HepG2 (cell line): Measurements from ENCODE around the gene SCMH1. TPM values are rescaled to one million over a fixed set of nuclear protein-coding genes. Genes with fewer than 3 reads are reported as not detected.

Experiments used
- ATAC-seq: fragments of 200-7000 bp; cut with Tn5 transposase; 3 replicates; pipeline ENCODE4 v1.9.1; 2020; ENCODE audit warnings: mild to moderate bottlenecking, moderate library complexity
- BruUV-seq: library from RNA; stranded (reverse); fragments of 400-500 nt; replicated peaks from 2 replicates; lab custom pipeline; 2021; lab: Mats Ljungman, UMichigan
- CTCF ChIA-PET: fragments of 300-600 bp; formaldehyde crosslinking; extraction: SDS; loops from one replicate; lab custom pipeline; 2021; ENCODE audit warnings: low total read pairs, inconsistent platforms, low intra/inter-chr PET ratio; lab: Yijun Ruan, JAX
- POLR2A ChIA-PET: fragments of 350-600 bp; sonication (Branson Sonifier 250); formaldehyde crosslinking; loops from one replicate; lab custom pipeline; 2020; ENCODE audit warnings: antibody characterized with exemption, inconsistent platforms; lab: Yijun Ruan, JAX
- DNase-seq: peaks from one replicate; pipeline ENCODE4 v3.0.0-alpha.2; 2015; ENCODE audit warnings: low spot score
- FAIRE-seq: peaks from 3 replicates; lab custom pipeline; 2011; peaks lifted over from hg19 to GRCh38; lab: Jason Lieb, UNC
- H2AFZ ChIP-seq: one replicate; pipeline ENCODE4 v1.6.1; 2011; ENCODE audit warnings: low read length, inconsistent platforms
- H3K27ac ChIP-seq: fragments of 300-600 bp; 3 replicates; pipeline ENCODE4 v1.8.0; 2011; ENCODE audit warnings: mixed run types, mild to moderate bottlenecking, mixed read lengths, low read length, inconsistent platforms; ENCODE audit not compliant: insufficient read depth; ENCODE audit errors: extremely low read length
- H3K27me3 ChIP-seq, 2 experiments: fragments of 200-600 bp in 1 of 2; 2 replicates in 1 of 2; 3 replicates in 1 of 2; pipeline versions ENCODE4 v1.6.0 to v1.8.0; 2011; ENCODE audit warnings: low read length in 2 of 2, mild to moderate bottlenecking in 2 of 2, moderate library complexity in 2 of 2, inconsistent platforms in 1 of 2; ENCODE audit not compliant: insufficient read depth in 2 of 2, control insufficient read depth in 1 of 2
- H3K36me3 ChIP-seq, 2 experiments: fragments of 200-600 bp in 1 of 2; replicated peaks in 1 of 2; 2 replicates in 1 of 2; 3 replicates in 1 of 2; pipeline versions ENCODE4 v1.5.1 to v1.8.0; 2011; ENCODE audit warnings: low read length in 2 of 2, inconsistent platforms in 1 of 2; ENCODE audit not compliant: insufficient read depth in 2 of 2, control insufficient read depth in 1 of 2
- H3K4me1 ChIP-seq: 2 replicates; pipeline ENCODE4 v1.5.1; 2012; ENCODE audit warnings: low read length, inconsistent platforms; ENCODE audit not compliant: insufficient read depth
- H3K4me2 ChIP-seq: 2 replicates; pipeline ENCODE4 v1.6.0; 2011; ENCODE audit warnings: low read depth, low read length, inconsistent platforms
- H3K4me3 ChIP-seq, 3 experiments: fragments of 200-600 bp in 1 of 3; sonication (generic), shearing (Covaris generic) in 1 of 3; replicated peaks in 1 of 3; 2 replicates each; pipeline ENCODE4 v1.5.1; 2011 to 2016; ENCODE audit warnings: low read length in 3 of 3, inconsistent platforms in 2 of 3, low read depth in 2 of 3, mild to moderate bottlenecking in 2 of 3, control low read depth in 1 of 3, mixed read lengths in 1 of 3; ENCODE audit not compliant: insufficient read depth in 1 of 3
- H3K79me2 ChIP-seq: one replicate; pipeline ENCODE4 v1.6.1; 2011; ENCODE audit warnings: low read length, inconsistent platforms; ENCODE audit not compliant: insufficient read depth
- H3K9ac ChIP-seq: 2 replicates; pipeline ENCODE4 v1.6.0; 2011; ENCODE audit warnings: mild to moderate bottlenecking, low read depth, low read length, inconsistent platforms; ENCODE audit not compliant: insufficient read depth
- H3K9me3 ChIP-seq: 2 replicates; pipeline ENCODE4 v1.5.1; 2012; ENCODE audit warnings: mild to moderate bottlenecking, low read length
- H4K20me1 ChIP-seq: 2 replicates; pipeline ENCODE4 v1.6.0; 2011; ENCODE audit warnings: inconsistent platforms, mild to moderate bottlenecking, low read length, moderate library complexity; ENCODE audit not compliant: insufficient read depth
- CREB3 ChIP-seq: sonication (generic); formaldehyde crosslinking; IDR thresholded peaks from 2 replicates; pipeline ENCODE4 v1.5.0; 2020; ENCODE audit warnings: missing genetic modification reagents
- MATR3 ChIP-seq: sonication (generic); formaldehyde crosslinking; IDR thresholded peaks from 2 replicates; pipeline ENCODE4 v1.4.0; 2020; ENCODE audit warnings: missing genetic modification reagents
- POLR2A ChIP-seq, 2 experiments: IDR thresholded peaks; 2 replicates each; pipeline ENCODE4 v1.6.1; 2011; ENCODE audit warnings: low read depth in 2 of 2, low read length in 2 of 2, mild to moderate bottlenecking in 1 of 2, moderate library complexity in 1 of 2; ENCODE audit not compliant: insufficient read depth in 1 of 2
- SMAD9 ChIP-seq: sonication (generic); formaldehyde crosslinking; IDR thresholded peaks from 2 replicates; pipeline ENCODE4 v1.5.1; 2020; ENCODE audit warnings: mild to moderate bottlenecking, missing genetic modification reagents
- SP4 ChIP-seq: sonication (generic); formaldehyde crosslinking; IDR thresholded peaks from 2 replicates; pipeline ENCODE4 v1.8.1; 2023; ENCODE audit warnings: mild to moderate bottlenecking, missing genetic modification reagents
- ZNF629 ChIP-seq: sonication (generic); formaldehyde crosslinking; conservative IDR thresholded peaks from 2 replicates; pipeline ENCODE4 v1.5.0; 2020; ENCODE audit warnings: missing genetic modification reagents
- ZUFSP ChIP-seq: sonication (generic); formaldehyde crosslinking; IDR thresholded peaks from 2 replicates; pipeline ENCODE4 v1.9.0; 2021; ENCODE audit warnings: missing genetic modification reagents, mild to moderate bottlenecking, borderline replicate concordance
- WGBS: methylation state at CpG from one replicate; pipeline ENCODE4 v1.1.6; 2017; ENCODE audit warnings: low lambda C conversion rate; 5-methylcytosine and 5-hydroxymethylcytosine counted together
- in situ Hi-C: cut with HindIII; loops from 2 replicates; pipeline ENCODE4 v1.10.0; 2017; ENCODE audit warnings: low pct_unique_long_range_greater_than_20kb; ENCODE audit not compliant: extremely low pct_ligation_motif_present
- intact Hi-C: fragments of 100-400 bp; cut with micrococcal nuclease; formaldehyde crosslinking; loops from one replicate; pipeline ENCODE4 v1.10.0; 2022; ENCODE audit not compliant: unreplicated experiment
- polyA plus RNA-seq, 8 experiments: library from polyadenylated mRNA; depleted of rRNA in 3 of 8; stranded (reverse) in 7 of 8; unstranded in 1 of 8; fragments of >200 nt; fragmentation: Illumina TruSeq in 4 of 8; extraction: Trizol in 4 of 8; gene quantifications; 2 replicates each; pipeline versions ENCODE4 v1.2.1 to v1.2.3, GENCODE V29; 2011 to 2016; ENCODE audit warnings: low read depth in 4 of 8, missing spikeins in 1 of 8, mixed read lengths in 1 of 8; ENCODE audit not compliant: insufficient read depth in 1 of 8
- total RNA-seq, 5 experiments: library from RNA; depleted of rRNA; stranded (reverse); fragments of >200 nt; fragmentation: Illumina TruSeq; extraction: Trizol; gene quantifications; 2 replicates each; pipeline ENCODE4 v1.2.3, GENCODE V29; 2016; ENCODE audit warnings: low read depth in 1 of 5

SCMH1 gene
- total and polyA plus RNA-seq, 2 of the 13 experiments (the other 11 are each of a cell fraction or from before 2014, with no cell fraction given), result 41.8 to 52.6 TPM

GRCh38 chr1:41025979-41026819, 215.9 kb downstream of the SCMH1 start:
- WGBS, result 100% methylated on average over 2 of the region's 4 CpGs
- H2AFZ ChIP-seq, result no peak overlapping the region
- no TSS peak for BruUV-seq
- no peaks in the 10 kb centered on the region for H3K27me3 ChIP-seq
- intact Hi-C loops, result no loop called here
- ATAC-seq (no peak), DNase-seq (no peak), FAIRE-seq (no peak)
- H3K4me3 ChIP-seq, result no peak overlapping the region
- no peak overlapping the region for H3K4me2 ChIP-seq
- H3K4me1 ChIP-seq, result peaks cover 17% of the 10 kb centered on the region
- POLR2A ChIA-PET, result no interaction called here
- TF ChIP-seq SMAD9 (CRISPR knock-in tag) (no peak), POLR2A (IDR thresholded peaks at IDR 0.05; ENCODE audit: insufficient read depth in 1 of 2, low read depth in 2 of 2, low read length in 2 of 2) (0 out of 4 replicates have a peak, but pooled peaks of 1 of the 2 experiments have one; percentile 16), ZNF629 (peak; percentile 64)
- H4K20me1 ChIP-seq, result no peaks in the 10 kb centered on the region; the same call in 1 of the 2 replicates
- in situ Hi-C loops, result no loop called here
- no peaks in the 10 kb centered on the region for H3K9me3 ChIP-seq
- no peaks in the 10 kb centered on the region for H3K79me2 ChIP-seq
- no peak overlapping the region for H3K9ac ChIP-seq
- H3K36me3 ChIP-seq, result peaks cover 5 to 24% of the 10 kb centered on the region in 2 experiments
- CTCF ChIA-PET, result no interaction called here
- H3K27ac ChIP-seq, result no peak overlapping the region

GRCh38 chr1:41024953-41025352, 217.2 kb downstream of the SCMH1 start:
- ChIA-PET CTCF (no interaction called here), POLR2A (no interaction called here)
- Histone ChIP-seq H3K9ac (no peak overlapping the region), H3K27ac (no peak overlapping the region), H3K4me3 (no peak overlapping the region), H3K4me1 (peaks cover 15% of the 10 kb centered on the region), H2AFZ (no peak overlapping the region), H4K20me1 (no peaks in the 10 kb centered on the region; the same call in 1 of the 2 replicates), H3K4me2 (no peak overlapping the region), H3K79me2 (no peaks in the 10 kb centered on the region), H3K27me3 (no peaks in the 10 kb centered on the region), H3K9me3 (no peaks in the 10 kb centered on the region), H3K36me3 (peaks cover 3 to 24% of the 10 kb centered on the region in 2 experiments)
- 85% methylated on average over 2 of the region's 2 CpGs for WGBS
- intact Hi-C loops, result no loop called here
- no peak for TF ChIP-seq ZUFSP (CRISPR knock-in tag)
- no peak for TF ChIP-seq SP4 (CRISPR knock-in tag)
- TF ChIP-seq MATR3 (CRISPR knock-in tag), result no peak
- TF ChIP-seq CREB3 (CRISPR knock-in tag), result no peak
- ATAC-seq (peak; percentile 7; the same call in 1 of the 3 replicates), FAIRE-seq (no peak), DNase-seq (no peak)
- in situ Hi-C loops, result no loop called here
- BruUV-seq, result no TSS peak
